ENCODE results near the gene LRRK2. TPM values are rescaled to one million over a fixed set of nuclear protein-coding genes. Genes with fewer than 3 reads are reported as not detected.

LRRK2 gene
- total and polyA plus RNA-seq, 2 experiments from 2014 or later: 0.24 TPM; not detected in 1

DNA sequence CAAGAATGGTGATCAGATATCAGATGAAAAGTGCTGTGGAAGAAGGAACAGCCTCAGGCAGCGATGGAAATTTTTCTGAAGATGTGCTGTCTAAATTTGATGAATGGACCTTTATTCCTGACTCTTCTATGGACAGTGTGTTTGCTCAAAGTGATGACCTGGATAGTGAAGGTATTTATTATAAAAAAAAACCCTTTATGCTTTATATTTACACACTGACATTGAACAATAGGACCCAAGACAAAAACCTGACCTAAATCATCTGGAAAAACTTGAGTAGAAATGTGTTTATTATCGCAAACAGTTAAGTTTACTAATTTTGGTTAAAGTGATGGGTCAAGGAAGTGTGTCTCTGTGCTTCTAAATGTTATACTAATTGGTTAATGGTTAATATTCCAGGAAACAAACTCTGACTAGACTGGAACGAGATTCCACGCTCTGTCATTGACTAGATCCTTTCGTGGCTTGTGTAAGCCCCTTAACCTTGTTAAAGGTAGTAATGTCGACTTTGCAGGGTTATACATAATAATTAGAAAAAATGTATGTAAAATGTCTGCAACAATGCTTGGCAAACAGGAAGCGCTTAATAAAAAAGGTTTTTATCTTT lies 62.7 kb downstream of the LRRK2 start:
- Histone ChIP-seq H2AFZ (no peak overlapping the region), H4K20me1 (replicated peaks; ENCODE audit: insufficient read depth) (no peaks in the 10 kb centered on the region), H3K27ac (ENCODE audit: low read depth) (no peak overlapping the region), H3K4me2 (no peak overlapping the region), H3K4me3 (no peak overlapping the region), H3K36me3 (ENCODE audit: insufficient read depth) (peaks cover 5% of the 10 kb centered on the region; the same call in 1 of the 2 replicates), H3K4me1 (ENCODE audit: insufficient read depth) (no peaks in the 10 kb centered on the region), H3K9me2 (ENCODE audit: insufficient read depth) (no peaks in the 10 kb centered on the region), H3K27me3 (ENCODE audit: insufficient read depth) (no peaks in the 10 kb centered on the region), H3F3A (replicated peaks; ENCODE audit: low read depth) (no peaks in the 10 kb centered on the region), H3K79me2 (replicated peaks; ENCODE audit: insufficient read depth) (no peaks in the 10 kb centered on the region)
- Mint-ChIP-seq H3K4me3 (no peak overlapping the region), H3K4me1 (no peaks in the 10 kb centered on the region), H3K27ac (no peak overlapping the region), H3K36me3 (ENCODE audit: low read depth) (no peaks in the 10 kb centered on the region), H3K27me3 (ENCODE audit: insufficient read depth, low read depth, poor library complexity) (peaks cover 2% of the 10 kb centered on the region), H3K9me3 (peaks cover 5% of the 10 kb centered on the region; the same call in 2 of the 3 replicates)
- DNase-seq (ENCODE audit: low spot score) (no peak), ATAC-seq (no peak)
- TF ChIP-seq CREB1 (CRISPR knock-in tag; IDR thresholded peaks at IDR 0.05; ENCODE audit: low read depth): no peak
- TF ChIP-seq ZNF331 (CRISPR knock-in tag; IDR thresholded peaks at IDR 0.05; ENCODE audit: low read depth): no peak
- TF ChIP-seq, protein P1, sequence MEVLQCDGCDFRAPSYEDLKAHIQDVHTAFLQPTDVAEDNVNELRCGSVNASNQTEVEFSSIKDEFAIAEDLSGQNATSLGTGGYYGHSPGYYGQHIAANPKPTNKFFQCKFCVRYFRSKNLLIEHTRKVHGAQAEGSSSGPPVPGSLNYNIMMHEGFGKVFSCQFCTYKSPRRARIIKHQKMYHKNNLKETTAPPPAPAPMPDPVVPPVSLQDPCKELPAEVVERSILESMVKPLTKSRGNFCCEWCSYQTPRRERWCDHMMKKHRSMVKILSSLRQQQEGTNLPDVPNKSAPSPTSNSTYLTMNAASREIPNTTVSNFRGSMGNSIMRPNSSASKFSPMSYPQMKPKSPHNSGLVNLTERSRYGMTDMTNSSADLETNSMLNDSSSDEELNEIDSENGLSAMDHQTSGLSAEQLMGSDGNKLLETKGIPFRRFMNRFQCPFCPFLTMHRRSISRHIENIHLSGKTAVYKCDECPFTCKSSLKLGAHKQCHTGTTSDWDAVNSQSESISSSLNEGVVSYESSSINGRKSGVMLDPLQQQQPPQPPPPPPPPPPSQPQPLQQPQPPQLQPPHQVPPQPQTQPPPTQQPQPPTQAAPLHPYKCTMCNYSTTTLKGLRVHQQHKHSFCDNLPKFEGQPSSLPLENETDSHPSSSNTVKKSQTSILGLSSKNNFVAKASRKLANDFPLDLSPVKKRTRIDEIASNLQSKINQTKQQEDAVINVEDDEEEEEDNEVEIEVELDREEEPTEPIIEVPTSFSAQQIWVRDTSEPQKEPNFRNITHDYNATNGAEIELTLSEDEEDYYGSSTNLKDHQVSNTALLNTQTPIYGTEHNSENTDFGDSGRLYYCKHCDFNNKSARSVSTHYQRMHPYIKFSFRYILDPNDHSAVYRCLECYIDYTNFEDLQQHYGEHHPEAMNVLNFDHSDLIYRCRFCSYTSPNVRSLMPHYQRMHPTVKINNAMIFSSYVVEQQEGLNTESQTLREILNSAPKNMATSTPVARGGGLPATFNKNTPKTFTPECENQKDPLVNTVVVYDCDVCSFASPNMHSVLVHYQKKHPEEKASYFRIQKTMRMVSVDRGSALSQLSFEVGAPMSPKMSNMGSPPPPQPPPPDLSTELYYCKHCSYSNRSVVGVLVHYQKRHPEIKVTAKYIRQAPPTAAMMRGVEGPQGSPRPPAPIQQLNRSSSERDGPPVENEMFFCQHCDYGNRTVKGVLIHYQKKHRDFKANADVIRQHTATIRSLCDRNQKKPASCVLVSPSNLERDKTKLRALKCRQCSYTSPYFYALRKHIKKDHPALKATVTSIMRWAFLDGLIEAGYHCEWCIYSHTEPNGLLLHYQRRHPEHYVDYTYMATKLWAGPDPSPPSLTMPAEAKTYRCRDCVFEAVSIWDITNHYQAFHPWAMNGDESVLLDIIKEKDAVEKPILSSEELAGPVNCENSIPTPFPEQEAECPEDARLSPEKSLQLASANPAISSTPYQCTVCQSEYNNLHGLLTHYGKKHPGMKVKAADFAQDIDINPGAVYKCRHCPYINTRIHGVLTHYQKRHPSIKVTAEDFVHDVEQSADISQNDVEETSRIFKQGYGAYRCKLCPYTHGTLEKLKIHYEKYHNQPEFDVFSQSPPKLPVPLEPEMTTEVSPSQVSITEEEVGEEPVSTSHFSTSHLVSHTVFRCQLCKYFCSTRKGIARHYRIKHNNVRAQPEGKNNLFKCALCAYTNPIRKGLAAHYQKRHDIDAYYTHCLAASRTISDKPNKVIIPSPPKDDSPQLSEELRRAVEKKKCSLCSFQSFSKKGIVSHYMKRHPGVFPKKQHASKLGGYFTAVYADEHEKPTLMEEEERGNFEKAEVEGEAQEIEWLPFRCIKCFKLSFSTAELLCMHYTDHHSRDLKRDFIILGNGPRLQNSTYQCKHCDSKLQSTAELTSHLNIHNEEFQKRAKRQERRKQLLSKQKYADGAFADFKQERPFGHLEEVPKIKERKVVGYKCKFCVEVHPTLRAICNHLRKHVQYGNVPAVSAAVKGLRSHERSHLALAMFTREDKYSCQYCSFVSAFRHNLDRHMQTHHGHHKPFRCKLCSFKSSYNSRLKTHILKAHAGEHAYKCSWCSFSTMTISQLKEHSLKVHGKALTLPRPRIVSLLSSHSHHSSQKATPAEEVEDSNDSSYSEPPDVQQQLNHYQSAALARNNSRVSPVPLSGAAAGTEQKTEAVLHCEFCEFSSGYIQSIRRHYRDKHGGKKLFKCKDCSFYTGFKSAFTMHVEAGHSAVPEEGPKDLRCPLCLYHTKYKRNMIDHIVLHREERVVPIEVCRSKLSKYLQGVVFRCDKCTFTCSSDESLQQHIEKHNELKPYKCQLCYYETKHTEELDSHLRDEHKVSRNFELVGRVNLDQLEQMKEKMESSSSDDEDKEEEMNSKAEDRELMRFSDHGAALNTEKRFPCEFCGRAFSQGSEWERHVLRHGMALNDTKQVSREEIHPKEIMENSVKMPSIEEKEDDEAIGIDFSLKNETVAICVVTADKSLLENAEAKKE (CRISPR knock-in tag; IDR thresholded peaks at IDR 0.05): no peak
- TF ChIP-seq EZH2 (IDR thresholded peaks at IDR 0.05; ENCODE audit: low read depth, unreplicated experiment): no peak
- TF ChIP-seq, protein P2, sequence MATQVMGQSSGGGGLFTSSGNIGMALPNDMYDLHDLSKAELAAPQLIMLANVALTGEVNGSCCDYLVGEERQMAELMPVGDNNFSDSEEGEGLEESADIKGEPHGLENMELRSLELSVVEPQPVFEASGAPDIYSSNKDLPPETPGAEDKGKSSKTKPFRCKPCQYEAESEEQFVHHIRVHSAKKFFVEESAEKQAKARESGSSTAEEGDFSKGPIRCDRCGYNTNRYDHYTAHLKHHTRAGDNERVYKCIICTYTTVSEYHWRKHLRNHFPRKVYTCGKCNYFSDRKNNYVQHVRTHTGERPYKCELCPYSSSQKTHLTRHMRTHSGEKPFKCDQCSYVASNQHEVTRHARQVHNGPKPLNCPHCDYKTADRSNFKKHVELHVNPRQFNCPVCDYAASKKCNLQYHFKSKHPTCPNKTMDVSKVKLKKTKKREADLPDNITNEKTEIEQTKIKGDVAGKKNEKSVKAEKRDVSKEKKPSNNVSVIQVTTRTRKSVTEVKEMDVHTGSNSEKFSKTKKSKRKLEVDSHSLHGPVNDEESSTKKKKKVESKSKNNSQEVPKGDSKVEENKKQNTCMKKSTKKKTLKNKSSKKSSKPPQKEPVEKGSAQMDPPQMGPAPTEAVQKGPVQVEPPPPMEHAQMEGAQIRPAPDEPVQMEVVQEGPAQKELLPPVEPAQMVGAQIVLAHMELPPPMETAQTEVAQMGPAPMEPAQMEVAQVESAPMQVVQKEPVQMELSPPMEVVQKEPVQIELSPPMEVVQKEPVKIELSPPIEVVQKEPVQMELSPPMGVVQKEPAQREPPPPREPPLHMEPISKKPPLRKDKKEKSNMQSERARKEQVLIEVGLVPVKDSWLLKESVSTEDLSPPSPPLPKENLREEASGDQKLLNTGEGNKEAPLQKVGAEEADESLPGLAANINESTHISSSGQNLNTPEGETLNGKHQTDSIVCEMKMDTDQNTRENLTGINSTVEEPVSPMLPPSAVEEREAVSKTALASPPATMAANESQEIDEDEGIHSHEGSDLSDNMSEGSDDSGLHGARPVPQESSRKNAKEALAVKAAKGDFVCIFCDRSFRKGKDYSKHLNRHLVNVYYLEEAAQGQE (IDR thresholded peaks at IDR 0.05; ENCODE audit: unreplicated experiment): no peak
- no peak for TF ChIP-seq JUNB (IDR thresholded peaks at IDR 0.05; ENCODE audit: unreplicated experiment)
- TF ChIP-seq, protein P3, sequence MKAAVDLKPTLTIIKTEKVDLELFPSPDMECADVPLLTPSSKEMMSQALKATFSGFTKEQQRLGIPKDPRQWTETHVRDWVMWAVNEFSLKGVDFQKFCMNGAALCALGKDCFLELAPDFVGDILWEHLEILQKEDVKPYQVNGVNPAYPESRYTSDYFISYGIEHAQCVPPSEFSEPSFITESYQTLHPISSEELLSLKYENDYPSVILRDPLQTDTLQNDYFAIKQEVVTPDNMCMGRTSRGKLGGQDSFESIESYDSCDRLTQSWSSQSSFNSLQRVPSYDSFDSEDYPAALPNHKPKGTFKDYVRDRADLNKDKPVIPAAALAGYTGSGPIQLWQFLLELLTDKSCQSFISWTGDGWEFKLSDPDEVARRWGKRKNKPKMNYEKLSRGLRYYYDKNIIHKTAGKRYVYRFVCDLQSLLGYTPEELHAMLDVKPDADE (IDR thresholded peaks at IDR 0.05): no peak
- TF ChIP-seq NANOG (IDR thresholded peaks at IDR 0.05; ENCODE audit: borderline replicate concordance): no peak
- TF ChIP-seq CTCF (conservative IDR thresholded peaks at IDR 0.05; ENCODE audit: low read depth in 2 of 2): no peak
- TF ChIP-seq ZNF114 (CRISPR knock-in tag; IDR thresholded peaks at IDR 0.05): no peak
- no peak for TF ChIP-seq STAT1 (IDR thresholded peaks at IDR 0.05; ENCODE audit: unreplicated experiment)

Data from GM23338 (cell line).